ENCODE results near the gene NCBP2L. TPM values are rescaled to one million over a fixed set of nuclear protein-coding genes. Genes with fewer than 3 reads are reported as not detected.

The NCBP2L gene
- total and polyA plus RNA-seq, 2 of the 8 experiments (the other 6 are each of a cell fraction or from before 2014, with no cell fraction given): not detected

GRCh38 chrX:107748506-107748905 is 29.0 kb upstream of the NCBP2L start (continued):
- no peak for TF ChIP-seq CHD7 (IDR thresholded peaks at IDR 0.05; ENCODE audit: insufficient replicate concordance, low read length)
- TF ChIP-seq ATF2 (IDR thresholded peaks at IDR 0.05; ENCODE audit: low read length): no peak
- TF ChIP-seq CBX5 (IDR thresholded peaks at IDR 0.05; ENCODE audit: low read depth, low read length): no peak
- TF ChIP-seq HDAC2 (IDR thresholded peaks at IDR 0.05; ENCODE audit: borderline replicate concordance in 1 of 2, low read depth in 2 of 2, low read length in 2 of 2): no peak
- no peak for TF ChIP-seq EP300 (IDR thresholded peaks at IDR 0.05; ENCODE audit: borderline replicate concordance in 1 of 2, low read depth in 2 of 2, low read length in 2 of 2)
- no peak for TF ChIP-seq POLR2AphosphoS5 (IDR thresholded peaks at IDR 0.05; ENCODE audit: low read depth, low read length)
- TF ChIP-seq JUND (IDR thresholded peaks at IDR 0.05; ENCODE audit: low read length): no peak
- no peak for TF ChIP-seq JUN (IDR thresholded peaks at IDR 0.05; ENCODE audit: low read depth, low read length)
- TF ChIP-seq CEBPB (IDR thresholded peaks at IDR 0.05; ENCODE audit: low read depth, low read length): no peak
